Liver (tissue), 9 donors: Measurements from ENCODE around the gene CHRNB1. TPM values are rescaled to one million over a fixed set of nuclear protein-coding genes. Genes with fewer than 3 reads are reported as not detected.

Experiments
- DNase-seq: peaks from one replicate; pipeline ENCODE4 v3.0.0-alpha.2; 2017; ENCODE audit warnings: low spot score
- H3K27ac ChIP-seq, 2 donors: one replicate each; pipeline ENCODE4 v1.7.0; 2013; ENCODE audit warnings: inconsistent platforms in 2 of 2, low read length in 2 of 2, control low read depth in 1 of 2, low read depth in 1 of 2, mild to moderate bottlenecking in 1 of 2
- H3K27me3 ChIP-seq, 4 donors: one replicate each; pipeline versions ENCODE4 v1.6.1 to v1.7.0; 2013; ENCODE audit warnings: low read length in 3 of 4, inconsistent platforms in 1 of 4, mild to moderate bottlenecking in 1 of 4, moderate library complexity in 1 of 4; ENCODE audit not compliant: control insufficient read depth in 4 of 4, insufficient read depth in 4 of 4
- H3K36me3 ChIP-seq, 4 donors: one replicate each; pipeline versions ENCODE4 v1.6.1 to v1.7.0; 2013; ENCODE audit warnings: low read length in 3 of 4, mild to moderate bottlenecking in 3 of 4, low read depth in 1 of 4, moderate library complexity in 1 of 4; ENCODE audit not compliant: control insufficient read depth in 4 of 4, insufficient read depth in 3 of 4
- H3K4me1 ChIP-seq, 4 donors: one replicate each; pipeline versions ENCODE4 v1.6.1 to v1.7.0; 2013; ENCODE audit warnings: low read length in 3 of 4, mild to moderate bottlenecking in 3 of 4, moderate library complexity in 1 of 4; ENCODE audit not compliant: control insufficient read depth in 4 of 4, insufficient read depth in 4 of 4
- H3K4me3 ChIP-seq, 3 donors: one replicate each; pipeline versions ENCODE4 v1.6.1 to v1.7.0; 2013; ENCODE audit warnings: low read length in 3 of 3, control low read depth in 1 of 3, low read depth in 1 of 3, mild to moderate bottlenecking in 1 of 3
- H3K9ac ChIP-seq, 2 donors: one replicate each; pipeline ENCODE4 v1.7.0; 2013; ENCODE audit warnings: low read length in 2 of 2, mild to moderate bottlenecking in 2 of 2, moderate library complexity in 2 of 2, control low read depth in 1 of 2, low read depth in 1 of 2
- H3K9me3 ChIP-seq, 4 donors: one replicate each; pipeline versions ENCODE4 v1.6.1 to v1.7.0; 2013; ENCODE audit warnings: low read length in 3 of 4; ENCODE audit not compliant: control insufficient read depth in 4 of 4
- FOXA1 ChIP-seq: IDR thresholded peaks from 2 replicates; pipeline ENCODE4 v1.6.1; 2016; ENCODE audit warnings: antibody characterized with exemption
- GABPA ChIP-seq, 2 donors: IDR thresholded peaks in 1 of 2; conservative IDR thresholded peaks in 1 of 2; 2 replicates each; pipeline ENCODE4 v1.6.1; 2016; ENCODE audit warnings: antibody characterized with exemption in 2 of 2, mild to moderate bottlenecking in 1 of 2, moderate library complexity in 1 of 2
- HNF4A ChIP-seq, 2 donors: conservative IDR thresholded peaks; 2 replicates each; pipeline ENCODE4 v1.6.1; 2016; ENCODE audit warnings: antibody characterized with exemption in 2 of 2, mild to moderate bottlenecking in 2 of 2
- JUND ChIP-seq, 2 donors: IDR thresholded peaks; 2 replicates each; pipeline ENCODE4 v1.6.1; 2016; ENCODE audit warnings: antibody characterized with exemption in 2 of 2
- SP1 ChIP-seq: IDR thresholded peaks from 2 replicates; pipeline ENCODE4 v1.6.1; 2018; ENCODE audit warnings: antibody characterized with exemption, mild to moderate bottlenecking
- TAF1 ChIP-seq: conservative IDR thresholded peaks from 2 replicates; pipeline ENCODE4 v1.6.1; 2016; ENCODE audit warnings: antibody characterized with exemption, mild to moderate bottlenecking
- YY1 ChIP-seq: IDR thresholded peaks from 2 replicates; pipeline ENCODE4 v1.6.1; 2016; ENCODE audit warnings: antibody characterized with exemption, mild to moderate bottlenecking
- WGBS: extraction: QIAGEN DNeasy Blood & Tissue Kit; methylation state at CpG from one replicate; pipeline ENCODE4 v1.1.7; 2013; 5-methylcytosine and 5-hydroxymethylcytosine counted together
- polyA plus RNA-seq, 2 donors: library from polyadenylated mRNA; stranded (reverse) in 1 of 2; unstranded in 1 of 2; fragments of 200-250 nt in 1 of 2; fragments of >200 nt in 1 of 2; fragmentation: Nextera tagmentation in 1 of 2; extraction: Ambion mirVana in 1 of 2; gene quantifications; one replicate each; pipeline versions ENCODE4 v1.2.1 to v1.2.3, GENCODE V29; 2013 to 2015
- total RNA-seq, 2 donors: library from RNA; depleted of rRNA; stranded (reverse); fragments of >200 nt; gene quantifications; one replicate each; pipeline ENCODE4 v1.2.3, GENCODE V29; 2014
- TF ChIP-seq, protein P1 (sequence below): IDR thresholded peaks from 2 replicates; pipeline ENCODE4 v1.6.1; 2016; ENCODE audit warnings: antibody characterized with exemption, mild to moderate bottlenecking
- TF ChIP-seq, protein P2 (sequence below): fragments of 150-350 bp; IDR thresholded peaks from 2 replicates; pipeline ENCODE4 v1.5.1; 2017; ENCODE audit warnings: improper control_type of control experiment, low read depth, low read length; ENCODE audit not compliant: missing input control
- TF ChIP-seq, protein P3 (sequence below): IDR thresholded peaks from 2 replicates; pipeline ENCODE4 v1.6.1; 2016; ENCODE audit warnings: antibody characterized with exemption
- TF ChIP-seq, protein P4 (sequence below): IDR thresholded peaks from 2 replicates; pipeline ENCODE4 v1.6.1; 2016; ENCODE audit warnings: antibody characterized with exemption
- donor health status: healthy.
- donor health status: healthy.
- donor health status: healthy.
- donor health status: healthy.
- donor health status: healthy.

Gene CHRNB1
- total and polyA plus RNA-seq, 4 donors: 4.2 to 11.5 (median 7.2) TPM

DNA sequence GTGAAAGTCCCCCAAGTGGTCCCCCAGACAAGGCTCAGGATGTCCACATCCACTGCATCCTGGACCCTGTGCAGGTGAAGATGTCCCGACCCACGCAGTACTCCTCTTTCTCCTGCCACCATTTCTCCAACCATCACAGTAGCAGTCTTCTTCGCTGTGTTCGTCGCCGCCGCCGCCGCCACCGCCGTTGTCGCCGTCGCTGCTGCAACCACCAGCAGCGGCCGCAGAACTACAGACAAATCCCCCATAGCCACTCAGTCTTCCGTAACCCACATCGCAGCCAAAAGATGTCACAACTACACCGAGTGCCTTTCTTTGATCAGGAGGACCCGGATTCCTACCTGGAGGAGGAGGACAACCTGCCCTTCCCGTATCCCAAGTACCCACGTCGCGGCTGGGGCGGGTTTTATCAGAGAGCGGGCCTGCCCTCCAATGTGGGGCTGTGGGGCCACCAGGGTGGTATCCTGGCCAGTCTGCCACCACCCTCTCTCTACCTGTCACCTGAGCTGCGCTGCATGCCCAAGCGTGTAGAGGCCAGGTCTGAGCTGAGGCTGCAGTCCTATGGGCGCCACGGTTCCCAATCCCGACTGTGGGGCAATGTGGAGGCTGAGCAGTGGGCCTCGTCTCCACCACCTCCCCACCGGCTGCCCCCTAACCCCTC lies 18.5 kb upstream of the CHRNB1 start:
- H3K4me1 ChIP-seq: no peaks in the 10 kb centered on the region
- TF ChIP-seq TAF1 (no peak), SP1 (no peak), HNF4A (conservative IDR thresholded peaks at IDR 0.05) (no peak), GABPA (IDR thresholded peaks at IDR 0.05 in 1 of 2, conservative IDR thresholded peaks at IDR 0.05 in 1 of 2) (no peak), JUND (IDR thresholded peaks at IDR 0.05) (no peak), YY1 (no peak)
- TF ChIP-seq, protein P1, sequence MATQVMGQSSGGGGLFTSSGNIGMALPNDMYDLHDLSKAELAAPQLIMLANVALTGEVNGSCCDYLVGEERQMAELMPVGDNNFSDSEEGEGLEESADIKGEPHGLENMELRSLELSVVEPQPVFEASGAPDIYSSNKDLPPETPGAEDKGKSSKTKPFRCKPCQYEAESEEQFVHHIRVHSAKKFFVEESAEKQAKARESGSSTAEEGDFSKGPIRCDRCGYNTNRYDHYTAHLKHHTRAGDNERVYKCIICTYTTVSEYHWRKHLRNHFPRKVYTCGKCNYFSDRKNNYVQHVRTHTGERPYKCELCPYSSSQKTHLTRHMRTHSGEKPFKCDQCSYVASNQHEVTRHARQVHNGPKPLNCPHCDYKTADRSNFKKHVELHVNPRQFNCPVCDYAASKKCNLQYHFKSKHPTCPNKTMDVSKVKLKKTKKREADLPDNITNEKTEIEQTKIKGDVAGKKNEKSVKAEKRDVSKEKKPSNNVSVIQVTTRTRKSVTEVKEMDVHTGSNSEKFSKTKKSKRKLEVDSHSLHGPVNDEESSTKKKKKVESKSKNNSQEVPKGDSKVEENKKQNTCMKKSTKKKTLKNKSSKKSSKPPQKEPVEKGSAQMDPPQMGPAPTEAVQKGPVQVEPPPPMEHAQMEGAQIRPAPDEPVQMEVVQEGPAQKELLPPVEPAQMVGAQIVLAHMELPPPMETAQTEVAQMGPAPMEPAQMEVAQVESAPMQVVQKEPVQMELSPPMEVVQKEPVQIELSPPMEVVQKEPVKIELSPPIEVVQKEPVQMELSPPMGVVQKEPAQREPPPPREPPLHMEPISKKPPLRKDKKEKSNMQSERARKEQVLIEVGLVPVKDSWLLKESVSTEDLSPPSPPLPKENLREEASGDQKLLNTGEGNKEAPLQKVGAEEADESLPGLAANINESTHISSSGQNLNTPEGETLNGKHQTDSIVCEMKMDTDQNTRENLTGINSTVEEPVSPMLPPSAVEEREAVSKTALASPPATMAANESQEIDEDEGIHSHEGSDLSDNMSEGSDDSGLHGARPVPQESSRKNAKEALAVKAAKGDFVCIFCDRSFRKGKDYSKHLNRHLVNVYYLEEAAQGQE: no peak
- TF ChIP-seq, protein P2, sequence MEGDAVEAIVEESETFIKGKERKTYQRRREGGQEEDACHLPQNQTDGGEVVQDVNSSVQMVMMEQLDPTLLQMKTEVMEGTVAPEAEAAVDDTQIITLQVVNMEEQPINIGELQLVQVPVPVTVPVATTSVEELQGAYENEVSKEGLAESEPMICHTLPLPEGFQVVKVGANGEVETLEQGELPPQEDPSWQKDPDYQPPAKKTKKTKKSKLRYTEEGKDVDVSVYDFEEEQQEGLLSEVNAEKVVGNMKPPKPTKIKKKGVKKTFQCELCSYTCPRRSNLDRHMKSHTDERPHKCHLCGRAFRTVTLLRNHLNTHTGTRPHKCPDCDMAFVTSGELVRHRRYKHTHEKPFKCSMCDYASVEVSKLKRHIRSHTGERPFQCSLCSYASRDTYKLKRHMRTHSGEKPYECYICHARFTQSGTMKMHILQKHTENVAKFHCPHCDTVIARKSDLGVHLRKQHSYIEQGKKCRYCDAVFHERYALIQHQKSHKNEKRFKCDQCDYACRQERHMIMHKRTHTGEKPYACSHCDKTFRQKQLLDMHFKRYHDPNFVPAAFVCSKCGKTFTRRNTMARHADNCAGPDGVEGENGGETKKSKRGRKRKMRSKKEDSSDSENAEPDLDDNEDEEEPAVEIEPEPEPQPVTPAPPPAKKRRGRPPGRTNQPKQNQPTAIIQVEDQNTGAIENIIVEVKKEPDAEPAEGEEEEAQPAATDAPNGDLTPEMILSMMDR: no peak
- H3K4me3 ChIP-seq: no peak overlapping the region
- H3K36me3 ChIP-seq: no peaks in the 10 kb centered on the region
- DNase-seq: no peak
- H3K9me3 ChIP-seq: no peaks in the 10 kb centered on the region
- no peaks in the 10 kb centered on the region for H3K27me3 ChIP-seq
- H3K9ac ChIP-seq: no peak overlapping the region
- no peak overlapping the region for H3K27ac ChIP-seq
- WGBS: 96% methylated on average over 33 of the region's 33 CpGs

DNA sequence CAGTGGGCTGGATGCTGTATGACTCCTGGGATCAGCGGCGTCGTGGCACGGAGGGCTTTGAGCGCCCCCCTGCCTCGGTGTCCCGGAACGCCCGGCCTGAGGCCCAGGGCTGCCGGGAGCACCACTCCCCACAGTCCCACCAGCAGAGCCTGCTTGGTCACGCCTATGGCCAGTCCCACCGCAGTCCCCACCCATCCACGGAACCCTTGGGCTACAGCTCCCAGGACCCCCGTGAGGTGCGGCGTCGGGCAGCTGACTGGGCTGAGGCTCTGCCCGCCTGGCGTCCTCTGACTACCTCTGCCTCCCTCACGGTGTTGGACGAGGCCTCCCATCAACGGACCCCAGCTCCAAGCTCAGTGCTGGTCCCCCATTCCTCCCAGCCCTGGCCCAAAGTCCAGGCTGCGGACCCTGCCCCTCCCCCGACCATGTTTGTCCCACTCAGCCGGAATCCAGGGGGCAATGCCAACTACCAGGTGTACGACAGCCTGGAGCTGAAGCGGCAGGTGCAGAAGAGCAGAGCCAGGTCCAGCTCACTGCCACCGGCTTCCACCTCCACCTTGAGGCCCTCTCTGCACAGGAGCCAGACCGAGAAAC lies 17.9 kb upstream of the CHRNB1 start:
- Histone ChIP-seq H3K9me3 (no peaks in the 10 kb centered on the region), H3K27me3 (no peaks in the 10 kb centered on the region), H3K27ac (no peak overlapping the region), H3K4me1 (no peaks in the 10 kb centered on the region), H3K9ac (no peak overlapping the region), H3K4me3 (no peak overlapping the region), H3K36me3 (no peaks in the 10 kb centered on the region)
- 93% methylated on average over 29 of the region's 29 CpGs for WGBS
- DNase-seq: no peak
- TF ChIP-seq, protein P3, sequence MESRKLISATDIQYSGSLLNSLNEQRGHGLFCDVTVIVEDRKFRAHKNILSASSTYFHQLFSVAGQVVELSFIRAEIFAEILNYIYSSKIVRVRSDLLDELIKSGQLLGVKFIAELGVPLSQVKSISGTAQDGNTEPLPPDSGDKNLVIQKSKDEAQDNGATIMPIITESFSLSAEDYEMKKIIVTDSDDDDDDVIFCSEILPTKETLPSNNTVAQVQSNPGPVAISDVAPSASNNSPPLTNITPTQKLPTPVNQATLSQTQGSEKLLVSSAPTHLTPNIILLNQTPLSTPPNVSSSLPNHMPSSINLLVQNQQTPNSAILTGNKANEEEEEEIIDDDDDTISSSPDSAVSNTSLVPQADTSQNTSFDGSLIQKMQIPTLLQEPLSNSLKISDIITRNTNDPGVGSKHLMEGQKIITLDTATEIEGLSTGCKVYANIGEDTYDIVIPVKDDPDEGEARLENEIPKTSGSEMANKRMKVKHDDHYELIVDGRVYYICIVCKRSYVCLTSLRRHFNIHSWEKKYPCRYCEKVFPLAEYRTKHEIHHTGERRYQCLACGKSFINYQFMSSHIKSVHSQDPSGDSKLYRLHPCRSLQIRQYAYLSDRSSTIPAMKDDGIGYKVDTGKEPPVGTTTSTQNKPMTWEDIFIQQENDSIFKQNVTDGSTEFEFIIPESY: no peak
- no peak for TF ChIP-seq YY1
- TF ChIP-seq GABPA (IDR thresholded peaks at IDR 0.05 in 1 of 2, conservative IDR thresholded peaks at IDR 0.05 in 1 of 2): no peak
- TF ChIP-seq FOXA1: no peak
- TF ChIP-seq, protein P4, sequence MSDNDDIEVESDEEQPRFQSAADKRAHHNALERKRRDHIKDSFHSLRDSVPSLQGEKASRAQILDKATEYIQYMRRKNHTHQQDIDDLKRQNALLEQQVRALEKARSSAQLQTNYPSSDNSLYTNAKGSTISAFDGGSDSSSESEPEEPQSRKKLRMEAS: no peak
